ENCODE measurements around the gene ZNF81. TPM values are rescaled to one million over a fixed set of nuclear protein-coding genes. Genes with fewer than 3 reads are reported as not detected.

Gene ZNF81
- 2.6 TPM for polyA plus RNA-seq (2012; ENCODE audit: insufficient read length, low read depth)

DNA sequence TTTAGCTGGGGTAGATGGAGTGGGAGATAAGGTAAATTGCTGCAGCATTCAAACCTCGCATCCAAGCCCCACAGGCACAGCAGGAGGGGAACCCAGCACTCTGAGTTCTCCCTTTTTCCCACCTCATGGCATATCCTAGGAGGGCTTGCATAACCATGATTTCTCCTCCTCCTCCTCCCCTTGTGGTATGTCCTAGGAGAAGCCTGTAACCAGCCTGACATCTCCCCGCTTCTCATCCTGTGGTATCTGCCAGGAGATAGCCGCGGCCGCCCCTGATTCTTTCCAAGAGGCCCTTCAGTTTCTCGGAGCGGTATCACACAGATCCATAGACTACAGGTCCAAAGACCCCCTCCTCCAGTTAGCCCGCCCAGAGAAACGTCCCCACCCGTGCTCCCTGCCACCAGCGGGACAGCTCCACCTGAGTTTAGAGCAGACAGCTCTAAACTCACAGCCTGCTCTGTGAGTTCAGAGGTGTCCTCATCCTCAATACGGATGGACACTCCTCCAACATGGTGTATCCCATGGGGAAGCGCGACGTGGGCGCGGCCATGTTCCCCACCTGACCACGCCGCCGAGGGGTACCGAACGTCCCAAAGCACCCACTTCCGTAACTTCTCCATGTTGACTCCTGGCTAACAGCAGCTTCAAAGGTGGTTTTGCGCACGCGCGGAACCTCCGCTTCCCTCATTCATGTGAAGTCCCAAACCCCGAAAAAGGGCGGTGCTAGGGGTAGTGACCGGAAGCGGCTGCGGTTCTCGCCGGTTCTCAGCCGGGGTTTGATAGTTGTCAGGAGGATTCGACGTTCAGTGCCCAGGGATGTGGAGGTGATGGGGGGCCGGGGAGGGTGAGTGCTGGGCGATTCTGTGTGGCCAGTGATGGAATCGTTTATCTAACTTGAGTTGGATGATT is at the start of gene ZNF81:
Gene ZNF81, plus strand, starts transcription at position 739 of the 909 bp plus-strand sequence. CDS start 9,366 bp downstream, outside the sequence.
- TF ChIP-seq POLR2AphosphoS5 (IDR thresholded peaks at IDR 0.05; ENCODE audit: low read depth, low read length) (peak; percentile 26), TAF1 (IDR thresholded peaks at IDR 0.05; ENCODE audit: borderline replicate concordance, insufficient read depth, low read length) (no peak; the same call in 1 of the 2 replicates)

DNA sequence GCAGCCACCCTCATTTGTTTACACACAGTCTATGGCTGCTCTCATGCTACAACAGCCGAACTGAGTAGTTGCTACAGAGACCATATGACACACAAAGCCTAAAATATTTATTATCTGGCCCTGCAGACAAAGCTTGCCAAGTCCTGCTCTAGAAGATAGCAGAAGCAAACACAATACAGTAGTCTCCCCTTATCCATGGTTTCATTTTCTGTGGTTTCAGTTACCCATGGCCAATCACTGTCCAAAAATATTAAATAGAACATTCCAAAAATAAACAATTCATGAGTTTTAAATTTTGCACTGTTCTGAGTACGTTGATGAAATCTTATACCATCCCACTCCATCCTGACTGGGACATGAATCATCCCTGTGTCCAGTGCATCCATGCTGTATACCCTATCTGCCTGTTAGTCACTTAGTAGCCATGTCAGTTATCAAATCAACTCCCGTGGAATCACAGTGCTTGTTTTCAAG is 40.2 kb upstream of the ZNF81 start:
- TF ChIP-seq SIN3A (IDR thresholded peaks at IDR 0.05; ENCODE audit: borderline replicate concordance, insufficient read depth, low read length) (no peak), FOXP2 (optimal IDR thresholded peaks at IDR 0.05; ENCODE audit: borderline replicate concordance, extremely low read depth, extremely low read length, insufficient read depth) (no peak), POLR2AphosphoS5 (IDR thresholded peaks at IDR 0.05; ENCODE audit: low read depth, low read length) (no peak), TAF1 (IDR thresholded peaks at IDR 0.05; ENCODE audit: borderline replicate concordance, insufficient read depth, low read length) (no peak)
- TF ChIP-seq, protein P1, sequence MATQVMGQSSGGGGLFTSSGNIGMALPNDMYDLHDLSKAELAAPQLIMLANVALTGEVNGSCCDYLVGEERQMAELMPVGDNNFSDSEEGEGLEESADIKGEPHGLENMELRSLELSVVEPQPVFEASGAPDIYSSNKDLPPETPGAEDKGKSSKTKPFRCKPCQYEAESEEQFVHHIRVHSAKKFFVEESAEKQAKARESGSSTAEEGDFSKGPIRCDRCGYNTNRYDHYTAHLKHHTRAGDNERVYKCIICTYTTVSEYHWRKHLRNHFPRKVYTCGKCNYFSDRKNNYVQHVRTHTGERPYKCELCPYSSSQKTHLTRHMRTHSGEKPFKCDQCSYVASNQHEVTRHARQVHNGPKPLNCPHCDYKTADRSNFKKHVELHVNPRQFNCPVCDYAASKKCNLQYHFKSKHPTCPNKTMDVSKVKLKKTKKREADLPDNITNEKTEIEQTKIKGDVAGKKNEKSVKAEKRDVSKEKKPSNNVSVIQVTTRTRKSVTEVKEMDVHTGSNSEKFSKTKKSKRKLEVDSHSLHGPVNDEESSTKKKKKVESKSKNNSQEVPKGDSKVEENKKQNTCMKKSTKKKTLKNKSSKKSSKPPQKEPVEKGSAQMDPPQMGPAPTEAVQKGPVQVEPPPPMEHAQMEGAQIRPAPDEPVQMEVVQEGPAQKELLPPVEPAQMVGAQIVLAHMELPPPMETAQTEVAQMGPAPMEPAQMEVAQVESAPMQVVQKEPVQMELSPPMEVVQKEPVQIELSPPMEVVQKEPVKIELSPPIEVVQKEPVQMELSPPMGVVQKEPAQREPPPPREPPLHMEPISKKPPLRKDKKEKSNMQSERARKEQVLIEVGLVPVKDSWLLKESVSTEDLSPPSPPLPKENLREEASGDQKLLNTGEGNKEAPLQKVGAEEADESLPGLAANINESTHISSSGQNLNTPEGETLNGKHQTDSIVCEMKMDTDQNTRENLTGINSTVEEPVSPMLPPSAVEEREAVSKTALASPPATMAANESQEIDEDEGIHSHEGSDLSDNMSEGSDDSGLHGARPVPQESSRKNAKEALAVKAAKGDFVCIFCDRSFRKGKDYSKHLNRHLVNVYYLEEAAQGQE (IDR thresholded peaks at IDR 0.05; ENCODE audit: insufficient read depth in 1 of 2, low read depth in 2 of 2, low read length in 2 of 2): no peak

DNA sequence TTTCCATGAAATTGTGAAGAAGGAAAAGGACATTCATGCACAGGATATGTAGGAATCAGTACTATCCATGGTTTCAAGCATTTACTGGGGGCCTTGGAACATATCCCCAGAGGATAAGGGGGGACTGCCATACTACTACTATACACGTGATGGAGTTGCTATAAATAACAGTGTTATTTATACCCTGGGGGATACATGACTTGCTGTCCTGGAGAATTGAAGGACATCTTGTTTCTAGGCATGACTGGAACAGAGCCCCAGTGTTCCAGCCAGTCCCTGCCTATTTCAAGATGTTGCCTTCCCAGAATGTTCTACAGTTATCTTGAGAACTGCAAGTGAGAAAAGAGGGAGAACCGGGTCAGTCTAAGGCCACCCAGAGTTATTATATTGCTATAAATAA is 39.6 kb upstream of the ZNF81 start:
- TF ChIP-seq, protein P1 (IDR thresholded peaks at IDR 0.05; ENCODE audit: insufficient read depth in 1 of 2, low read depth in 2 of 2, low read length in 2 of 2): no peak
- TF ChIP-seq FOXP2 (optimal IDR thresholded peaks at IDR 0.05; ENCODE audit: borderline replicate concordance, extremely low read depth, extremely low read length, insufficient read depth): no peak
- no peak for TF ChIP-seq POLR2AphosphoS5 (IDR thresholded peaks at IDR 0.05; ENCODE audit: low read depth, low read length)
- TF ChIP-seq SIN3A (IDR thresholded peaks at IDR 0.05; ENCODE audit: borderline replicate concordance, insufficient read depth, low read length): no peak
- TF ChIP-seq TAF1 (IDR thresholded peaks at IDR 0.05; ENCODE audit: borderline replicate concordance, insufficient read depth, low read length): no peak

DNA sequence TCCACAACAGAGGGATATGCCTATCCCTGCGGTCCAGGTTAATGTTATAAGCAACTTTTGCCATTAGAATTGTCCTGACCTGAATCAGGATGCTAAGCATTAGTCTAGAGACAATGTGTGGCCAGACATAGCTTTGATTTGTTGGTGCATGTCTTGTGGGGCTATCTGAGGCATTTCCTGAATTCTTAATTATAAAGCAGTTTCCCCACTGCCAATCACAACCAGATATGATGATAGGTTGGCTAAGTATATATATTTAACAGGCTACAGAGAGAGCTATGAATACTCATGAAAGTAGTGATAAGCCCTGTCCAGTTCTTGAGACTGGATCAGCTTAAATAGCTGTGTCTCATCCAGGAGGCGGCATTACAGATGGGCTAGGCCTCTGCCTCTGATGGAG is 37.8 kb upstream of the ZNF81 start:
- no peak for TF ChIP-seq TAF1 (IDR thresholded peaks at IDR 0.05; ENCODE audit: borderline replicate concordance, insufficient read depth, low read length)
- TF ChIP-seq, protein P1 (IDR thresholded peaks at IDR 0.05; ENCODE audit: insufficient read depth in 1 of 2, low read depth in 2 of 2, low read length in 2 of 2): no peak

DNA sequence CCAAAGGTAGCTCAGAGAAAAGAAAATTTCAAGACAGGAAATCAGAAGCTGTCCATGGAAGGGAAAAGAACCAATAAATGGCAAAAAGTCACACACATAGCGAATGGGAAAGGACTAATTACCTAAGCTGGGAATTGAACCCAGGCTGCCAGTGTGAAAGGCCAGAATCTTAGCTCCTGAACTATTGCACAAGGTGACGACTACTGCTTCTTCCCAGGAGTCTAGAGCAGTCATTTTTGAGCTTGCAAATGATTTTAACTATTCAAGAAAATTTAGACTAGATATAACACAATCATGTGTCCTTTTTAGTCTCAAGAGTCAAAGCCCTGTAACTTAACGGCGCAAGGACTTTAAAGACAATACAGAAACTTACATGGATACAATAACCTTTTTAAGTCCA is 34.1 kb upstream of the ZNF81 start:
- TF ChIP-seq SIN3A (IDR thresholded peaks at IDR 0.05; ENCODE audit: borderline replicate concordance, insufficient read depth, low read length) (no peak), TAF1 (IDR thresholded peaks at IDR 0.05; ENCODE audit: borderline replicate concordance, insufficient read depth, low read length) (no peak), FOXP2 (optimal IDR thresholded peaks at IDR 0.05; ENCODE audit: borderline replicate concordance, extremely low read depth, extremely low read length, insufficient read depth) (no peak), POLR2AphosphoS5 (IDR thresholded peaks at IDR 0.05; ENCODE audit: low read depth, low read length) (no peak)
- TF ChIP-seq, protein P1 (IDR thresholded peaks at IDR 0.05; ENCODE audit: insufficient read depth in 1 of 2, low read depth in 2 of 2, low read length in 2 of 2): no peak

All from PFSK-1 (cell line).